H9 (cell line): Measurements from ENCODE around the gene MMP2. TPM values are rescaled to one million over a fixed set of nuclear protein-coding genes. Genes with fewer than 3 reads are reported as not detected.

ENCODE experiments used
- DNase-seq: peaks from one replicate; pipeline ENCODE4 v3.0.0-alpha.2; 2017
- H2AFZ ChIP-seq: one replicate; pipeline ENCODE4 v1.6.1; 2013; ENCODE audit warnings: mild to moderate bottlenecking, low read length, control low read depth, moderate library complexity
- H2AK5ac ChIP-seq: 2 replicates; pipeline ENCODE4 v1.6.1; 2013; ENCODE audit warnings: low read length, control low read depth, mixed read lengths; ENCODE audit not compliant: insufficient read length
- H2BK120ac ChIP-seq: one replicate; pipeline ENCODE4 v1.6.1; 2013; ENCODE audit warnings: low read depth, mild to moderate bottlenecking, low read length, control low read depth, inconsistent platforms; ENCODE audit not compliant: poor library complexity, severe bottlenecking
- H2BK12ac ChIP-seq: 2 replicates; pipeline ENCODE4 v1.6.1; 2013; ENCODE audit warnings: low read length, control low read depth, mixed read lengths, low read depth; ENCODE audit not compliant: insufficient read length
- H2BK15ac ChIP-seq: 2 replicates; pipeline ENCODE4 v1.6.1; 2013; ENCODE audit warnings: low read depth, low read length, control low read depth
- H2BK20ac ChIP-seq: one replicate; pipeline ENCODE4 v1.6.1; 2013; ENCODE audit warnings: low read depth, mild to moderate bottlenecking, low read length, control low read depth, inconsistent platforms; ENCODE audit not compliant: poor library complexity, severe bottlenecking
- H2BK5ac ChIP-seq: 2 replicates; pipeline ENCODE4 v1.6.1; 2013; ENCODE audit warnings: low read length, control low read depth, mixed read lengths; ENCODE audit not compliant: insufficient read length
- H3K14ac ChIP-seq: 2 replicates; pipeline ENCODE4 v1.6.1; 2013; ENCODE audit warnings: low read length, control low read depth; ENCODE audit not compliant: insufficient read depth
- H3K18ac ChIP-seq: 2 replicates; pipeline ENCODE4 v1.6.1; 2013; ENCODE audit warnings: low read depth, mild to moderate bottlenecking, mixed read lengths, low read length, control low read depth; ENCODE audit not compliant: insufficient read length
- H3K23ac ChIP-seq: 2 replicates; pipeline ENCODE4 v1.6.1; 2013; ENCODE audit warnings: low read length, control low read depth, mixed read lengths, low read depth; ENCODE audit not compliant: insufficient read length
- H3K23me2 ChIP-seq: 2 replicates; pipeline ENCODE4 v1.6.1; 2013; ENCODE audit warnings: low read depth, mild to moderate bottlenecking, mixed read lengths, low read length, control low read depth; ENCODE audit not compliant: insufficient read length, poor library complexity, severe bottlenecking
- H3K27ac ChIP-seq: 2 replicates; pipeline ENCODE4 v1.5.1; 2013; ENCODE audit warnings: low read length, control low read depth, mixed read lengths, low read depth; ENCODE audit not compliant: insufficient read length
- H3K27me3 ChIP-seq: 2 replicates; pipeline ENCODE4 v1.6.1; 2013; ENCODE audit warnings: low read length, control low read depth, inconsistent platforms; ENCODE audit not compliant: insufficient read depth
- H3K4ac ChIP-seq: 2 replicates; pipeline ENCODE4 v1.6.1; 2013; ENCODE audit warnings: low read depth, mild to moderate bottlenecking, control low read depth, inconsistent platforms, low read length, moderate library complexity
- H3K4me1 ChIP-seq: 2 replicates; pipeline ENCODE4 v1.6.1; 2013; ENCODE audit warnings: low read length, control low read depth, inconsistent platforms; ENCODE audit not compliant: insufficient read depth
- H3K4me2 ChIP-seq: 2 replicates; pipeline ENCODE4 v1.6.1; 2013; ENCODE audit warnings: low read length, control low read depth, mixed read lengths; ENCODE audit not compliant: insufficient read length, insufficient read depth
- H3K56ac ChIP-seq: 2 replicates; pipeline ENCODE4 v1.6.1; 2013; ENCODE audit warnings: low read depth, mild to moderate bottlenecking, mixed read lengths, low read length, control low read depth; ENCODE audit not compliant: insufficient read length
- H3K79me1 ChIP-seq: 2 replicates; pipeline ENCODE4 v1.6.1; 2013; ENCODE audit warnings: low read depth, mild to moderate bottlenecking, moderate library complexity, low read length, control low read depth, inconsistent platforms; ENCODE audit not compliant: insufficient read depth, poor library complexity, severe bottlenecking
- H3K79me2 ChIP-seq: 2 replicates; pipeline ENCODE4 v1.6.1; 2013; ENCODE audit warnings: low read length, control low read depth, inconsistent platforms; ENCODE audit not compliant: insufficient read depth
- H3K9ac ChIP-seq: 2 replicates; pipeline ENCODE4 v1.6.1; 2013; ENCODE audit warnings: low read length, control low read depth, mixed read lengths; ENCODE audit not compliant: insufficient read length; ENCODE audit errors: extremely low read depth
- H3K9me3 ChIP-seq: one replicate; pipeline ENCODE4 v1.6.1; 2013; ENCODE audit warnings: low read depth, low read length, inconsistent platforms; ENCODE audit not compliant: control insufficient read depth
- H3T11ph ChIP-seq: one replicate; pipeline ENCODE4 v1.6.1; 2013; ENCODE audit warnings: mild to moderate bottlenecking, low read length, control low read depth, inconsistent platforms
- H4K20me1 ChIP-seq: one replicate; pipeline ENCODE4 v1.6.1; 2013; ENCODE audit not compliant: control insufficient read depth, insufficient read length, insufficient read depth
- H4K5ac ChIP-seq: 2 replicates; pipeline ENCODE4 v1.6.1; 2013; ENCODE audit warnings: low read depth, mild to moderate bottlenecking, mixed read lengths, low read length, control low read depth; ENCODE audit not compliant: insufficient read length
- H4K8ac ChIP-seq: replicated peaks from 2 replicates; pipeline ENCODE4 v1.6.1; 2013; ENCODE audit warnings: low read length, control low read depth, mixed read lengths, low read depth; ENCODE audit not compliant: insufficient read length
- H4K91ac ChIP-seq: 2 replicates; pipeline ENCODE4 v1.6.1; 2013; ENCODE audit warnings: low read depth, mild to moderate bottlenecking, moderate library complexity, mixed read lengths, low read length, control low read depth; ENCODE audit not compliant: insufficient read length
- H3K27ac Mint-ChIP-seq, 3 experiments: 2 replicates in 2 of 3; 3 replicates in 1 of 3; pipeline ENCODE4 v1.8.0; 2020 to 2021; ENCODE audit warnings: mixed read lengths in 3 of 3, mild to moderate bottlenecking in 1 of 3, moderate library complexity in 1 of 3
- H3K27me3 Mint-ChIP-seq: 2 replicates; pipeline ENCODE4 v1.8.0; 2021; ENCODE audit warnings: low read depth, mild to moderate bottlenecking, moderate library complexity, mixed read lengths
- H3K36me3 Mint-ChIP-seq, 3 experiments: 2 replicates in 2 of 3; 3 replicates in 1 of 3; pipeline ENCODE4 v1.8.0; 2020 to 2021; ENCODE audit warnings: low read depth in 3 of 3, mixed read lengths in 3 of 3; ENCODE audit not compliant: insufficient read depth in 1 of 3
- H3K4me1 Mint-ChIP-seq, 2 experiments: 2 replicates each; pipeline ENCODE4 v1.8.0; 2020; ENCODE audit warnings: mixed read lengths in 2 of 2
- H3K4me3 Mint-ChIP-seq, 2 experiments: 2 replicates in 1 of 2; 3 replicates in 1 of 2; pipeline ENCODE4 v1.8.0; 2020 to 2021; ENCODE audit warnings: mild to moderate bottlenecking in 2 of 2, mixed read lengths in 2 of 2, moderate library complexity in 1 of 2
- H3K9me3 Mint-ChIP-seq, 2 experiments: 2 replicates in 1 of 2; 3 replicates in 1 of 2; pipeline ENCODE4 v1.8.0; 2020; ENCODE audit warnings: mild to moderate bottlenecking in 2 of 2, mixed read lengths in 2 of 2, moderate library complexity in 1 of 2
- WGBS: extraction: QIAGEN DNeasy Blood & Tissue Kit; methylation state at CpG from one replicate; pipeline ENCODE4 v1.1.7; 2013; ENCODE audit warnings: missing lambda C conversion rate, low lambda C conversion rate, mixed read lengths; ENCODE audit not compliant: insufficient read length; ENCODE audit errors: extremely low coverage; 5-methylcytosine and 5-hydroxymethylcytosine counted together
- total RNA-seq: library from RNA; stranded (reverse); gene quantifications from 2 replicates; pipeline ENCODE4 v1.2.1, GENCODE V29; 2021
- TF ChIP-seq, protein P1 (sequence below): fragments of 200-600 bp; sonication (generic); conservative IDR thresholded peaks from 3 replicates; pipeline ENCODE4 v1.8.0; 2021; ENCODE audit warnings: antibody characterized with exemption, mild to moderate bottlenecking

MMP2 gene
- total RNA-seq, 1 experiment from 2014 or later = 23.1 TPM

DNA sequence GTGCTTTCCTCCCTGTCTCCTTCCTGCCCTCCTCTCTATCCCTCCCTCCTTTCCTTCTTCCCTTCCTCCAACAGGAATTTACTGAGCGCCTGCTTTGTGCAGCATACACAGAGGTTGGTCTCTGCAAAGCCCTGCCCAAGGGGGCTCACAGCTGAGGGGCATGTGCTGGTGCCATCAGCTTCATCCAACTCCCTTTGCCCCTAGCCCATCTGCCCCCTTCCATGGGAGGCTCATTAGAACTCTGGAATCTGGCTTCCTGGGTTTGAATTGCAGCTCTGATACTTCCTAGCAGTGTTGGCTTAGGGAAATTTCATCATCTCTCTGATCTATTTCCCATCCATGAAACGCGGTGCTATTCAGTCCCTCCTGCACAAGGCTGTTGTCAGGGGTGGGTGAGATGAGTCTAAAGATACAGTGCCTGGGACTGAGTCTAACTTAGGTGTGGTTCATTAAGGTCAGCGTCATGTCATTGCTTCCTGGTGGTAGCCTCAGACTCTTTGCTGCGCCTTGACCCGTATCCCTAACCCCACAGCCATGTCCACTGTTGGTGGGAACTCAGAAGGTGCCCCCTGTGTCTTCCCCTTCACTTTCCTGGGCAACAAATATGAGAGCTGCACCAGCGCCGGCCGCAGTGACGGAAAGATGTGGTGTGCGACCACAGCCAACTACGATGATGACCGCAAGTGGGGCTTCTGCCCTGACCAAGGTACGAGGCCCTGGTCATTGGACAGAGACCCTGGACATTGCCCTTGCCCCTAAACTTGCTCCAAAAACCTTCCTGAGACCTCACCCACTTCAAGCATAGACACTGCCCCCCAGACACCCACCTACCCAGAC lies 10.3 kb downstream of the MMP2 start:
- H3T11ph ChIP-seq = no peak overlapping the region
- H3K4me1 ChIP-seq = no peaks in the 10 kb centered on the region
- H2AFZ ChIP-seq = no peak overlapping the region
- no peak overlapping the region for H4K91ac ChIP-seq
- no peaks in the 10 kb centered on the region for H3K79me2 ChIP-seq
- no peaks in the 10 kb centered on the region; the same call in 1 of the 2 replicates for H3K27me3 Mint-ChIP-seq
- H3K36me3 Mint-ChIP-seq = peaks cover 3 to 22% (median 13%) of the 10 kb centered on the region in 3 experiments; a peak in 6 of 7 replicates
- H3K4me3 Mint-ChIP-seq = no peak overlapping the region; a peak in 1 of 5 replicates
- no peak overlapping the region for H2BK5ac ChIP-seq
- H3K4me1 Mint-ChIP-seq = no peaks in the 10 kb centered on the region; a peak in 1 of 4 replicates
- no peak overlapping the region for H4K5ac ChIP-seq
- no peak overlapping the region for H3K14ac ChIP-seq
- no peak overlapping the region for H3K56ac ChIP-seq
- H3K9me3 ChIP-seq = no peaks in the 10 kb centered on the region
- no peak overlapping the region for H3K9ac ChIP-seq
- no peak overlapping the region for H3K4me2 ChIP-seq
- TF ChIP-seq, protein P1, sequence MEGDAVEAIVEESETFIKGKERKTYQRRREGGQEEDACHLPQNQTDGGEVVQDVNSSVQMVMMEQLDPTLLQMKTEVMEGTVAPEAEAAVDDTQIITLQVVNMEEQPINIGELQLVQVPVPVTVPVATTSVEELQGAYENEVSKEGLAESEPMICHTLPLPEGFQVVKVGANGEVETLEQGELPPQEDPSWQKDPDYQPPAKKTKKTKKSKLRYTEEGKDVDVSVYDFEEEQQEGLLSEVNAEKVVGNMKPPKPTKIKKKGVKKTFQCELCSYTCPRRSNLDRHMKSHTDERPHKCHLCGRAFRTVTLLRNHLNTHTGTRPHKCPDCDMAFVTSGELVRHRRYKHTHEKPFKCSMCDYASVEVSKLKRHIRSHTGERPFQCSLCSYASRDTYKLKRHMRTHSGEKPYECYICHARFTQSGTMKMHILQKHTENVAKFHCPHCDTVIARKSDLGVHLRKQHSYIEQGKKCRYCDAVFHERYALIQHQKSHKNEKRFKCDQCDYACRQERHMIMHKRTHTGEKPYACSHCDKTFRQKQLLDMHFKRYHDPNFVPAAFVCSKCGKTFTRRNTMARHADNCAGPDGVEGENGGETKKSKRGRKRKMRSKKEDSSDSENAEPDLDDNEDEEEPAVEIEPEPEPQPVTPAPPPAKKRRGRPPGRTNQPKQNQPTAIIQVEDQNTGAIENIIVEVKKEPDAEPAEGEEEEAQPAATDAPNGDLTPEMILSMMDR = no peak
- no peak overlapping the region for H2BK12ac ChIP-seq
- H3K23ac ChIP-seq = no peak overlapping the region
- no peaks in the 10 kb centered on the region for H3K27me3 ChIP-seq
- no peak overlapping the region for H4K8ac ChIP-seq
- no peak overlapping the region for H2BK20ac ChIP-seq
- WGBS = no CpG with 5 or more reads among the region's 14 CpGs
- no peak overlapping the region for H2BK15ac ChIP-seq
- H3K79me1 ChIP-seq = no peaks in the 10 kb centered on the region
- H3K27ac Mint-ChIP-seq = no peak overlapping the region; a peak in 1 of 7 replicates
- H2BK120ac ChIP-seq = no peak overlapping the region
- no peaks in the 10 kb centered on the region for H4K20me1 ChIP-seq
- no peaks in the 10 kb centered on the region for H3K23me2 ChIP-seq
- DNase-seq = no peak
- no peak overlapping the region for H3K18ac ChIP-seq
- no peak overlapping the region for H2AK5ac ChIP-seq
- H3K4ac ChIP-seq = no peak overlapping the region
- H3K9me3 Mint-ChIP-seq = no peaks in the 10 kb centered on the region; a peak in 1 of 5 replicates
- no peak overlapping the region for H3K27ac ChIP-seq
